ENCODE data around the gene EEFSEC.

EEFSEC gene

GRCh38 chr3:128180913-128181312 lies 27.6 kb downstream of the EEFSEC start:
- DNase-seq, result no peak

GRCh38 chr3:128182656-128183055 lies 29.4 kb downstream of the EEFSEC start:
- DNase-seq, result no peak

GRCh38 chr3:128185630-128186447 lies 32.6 kb downstream of the EEFSEC start:
- no peak for DNase-seq

- DNase-seq, result no peak
Observed at GRCh38 chr3:128187495-128187894, 34.2 kb downstream of the EEFSEC start.

- no peak for DNase-seq
Observed at GRCh38 chr3:128188326-128188725, 35.0 kb downstream of the EEFSEC start.

GRCh38 chr3:128188956-128189355 lies 35.7 kb downstream of the EEFSEC start:
- DNase-seq, result no peak

- no peak for DNase-seq
Observed at GRCh38 chr3:128190501-128190900, 37.2 kb downstream of the EEFSEC start.

- no peak for DNase-seq
Observed at GRCh38 chr3:128192131-128192530, 38.9 kb downstream of the EEFSEC start.

- DNase-seq, result no peak
Observed at GRCh38 chr3:128193168-128193567, 39.9 kb downstream of the EEFSEC start.

- peak in 3 of 51 donors; percentile 4 to 12 (median 12) for DNase-seq
Observed at GRCh38 chr3:128194843-128195242, 41.6 kb downstream of the EEFSEC start.

- DNase-seq, result peak in 1 of 51 donors; percentile 29
Observed at GRCh38 chr3:128195369-128195768, 42.1 kb downstream of the EEFSEC start.

GRCh38 chr3:128195802-128196201 lies 42.5 kb downstream of the EEFSEC start:
- peak in 2 of 51 donors; percentile 12 to 29 for DNase-seq

- DNase-seq, result no peak
Observed at GRCh38 chr3:128196647-128197046, 43.4 kb downstream of the EEFSEC start.

- no peak for DNase-seq
Observed at GRCh38 chr3:128197855-128198254, 44.6 kb downstream of the EEFSEC start.

GRCh38 chr3:128198313-128198712 lies 45.0 kb downstream of the EEFSEC start:
- no peak for DNase-seq

- no peak for DNase-seq
Observed at GRCh38 chr3:128199110-128199509, 45.8 kb downstream of the EEFSEC start.

- no peak for DNase-seq
Observed at GRCh38 chr3:128201158-128201755, 48.0 kb downstream of the EEFSEC start.

GRCh38 chr3:128203169-128203568 lies 49.9 kb downstream of the EEFSEC start:
- DNase-seq, result no peak

GRCh38 chr3:128205558-128206145 lies 52.4 kb downstream of the EEFSEC start:
- no peak for DNase-seq

- no peak for DNase-seq
Observed at GRCh38 chr3:128207951-128208350, 54.7 kb downstream of the EEFSEC start.

GRCh38 chr3:128210711-128211110 lies 57.4 kb downstream of the EEFSEC start:
- no peak for DNase-seq

- no peak for DNase-seq
Observed at GRCh38 chr3:128214056-128214455, 60.8 kb downstream of the EEFSEC start.

- DNase-seq, result no peak
Observed at GRCh38 chr3:128215290-128215689, 62.0 kb downstream of the EEFSEC start.

Measured in hypothalamus (tissue), 51 donors.